Activated naive CD8-positive, alpha-beta T cell treated with anti-CD3 and anti-CD28 coated beads, Interleukin-2, amount 50 U/mL, for 16 hours (primary cell): ENCODE results near the gene PIK3R2.

Source experiments
- DNase-seq: peaks from one replicate; pipeline ENCODE4 v3.0.0-alpha.2; 2020; ENCODE audit warnings: low read depth, low spot score

Gene PIK3R2

GRCh38 chr19:18173054-18173571, 20.1 kb downstream of the PIK3R2 start:
- DNase-seq: no peak

GRCh38 chr19:18173572-18174288, 20.8 kb downstream of the PIK3R2 start, which contains the start of gene IFI30:
Gene IFI30 (plus strand): TSS chr19:18173813. CDS start chr19:18173842, 29 bp downstream.
- DNase-seq: no peak

- DNase-seq: no peak
These were observed 22.0 kb downstream of the PIK3R2 start for GRCh38 chr19:18174983-18175382.

- DNase-seq: no peak
These were observed 23.7 kb downstream of the PIK3R2 start for GRCh38 chr19:18176367-18177310.

GRCh38 chr19:18179957-18180356, 27.0 kb downstream of the PIK3R2 start:
- DNase-seq: no peak

- DNase-seq: no peak
These were observed 30.6 kb downstream of the PIK3R2 start for GRCh38 chr19:18183529-18183928.

DNA sequence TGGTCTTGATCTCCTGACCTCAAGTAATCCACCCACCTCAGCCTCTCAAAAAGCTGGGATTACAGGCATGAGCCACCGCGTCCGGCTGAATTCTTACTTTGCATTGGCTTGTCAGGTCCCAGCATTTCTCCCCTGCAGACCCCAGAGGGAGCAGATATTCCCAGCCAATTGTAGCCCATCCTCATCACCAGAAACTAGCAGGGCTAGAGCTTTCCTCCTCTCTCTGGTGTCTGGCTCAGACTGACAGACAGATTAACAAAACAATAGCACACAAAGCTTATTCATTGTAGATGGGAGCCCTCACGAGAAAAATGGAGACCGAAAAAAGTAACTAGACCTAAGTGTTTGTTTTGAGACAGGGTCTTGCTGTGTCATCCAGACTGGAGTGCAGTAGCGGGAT, 32.6 kb downstream of the PIK3R2 start:
- DNase-seq: no peak

DNA sequence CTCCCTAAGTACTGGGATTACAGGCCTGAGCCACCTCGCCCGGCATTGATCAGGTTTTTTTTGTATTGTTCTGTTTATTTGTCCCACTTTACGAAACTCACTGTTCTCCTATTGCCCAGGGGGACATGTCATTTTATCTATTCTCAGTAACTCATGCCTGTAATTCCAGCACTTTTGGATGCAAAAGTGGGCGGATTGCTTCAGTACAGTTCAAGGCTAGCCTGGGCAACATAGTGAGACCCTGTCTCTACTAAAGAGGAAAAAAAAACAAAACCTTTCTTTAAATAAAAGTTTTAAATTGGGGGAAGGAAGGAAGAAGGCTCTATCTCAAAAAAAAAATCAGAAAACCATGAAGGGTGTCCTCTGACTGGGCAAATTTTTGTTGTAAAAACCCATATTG, 37.3 kb downstream of the PIK3R2 start:
- no peak for DNase-seq

DNA sequence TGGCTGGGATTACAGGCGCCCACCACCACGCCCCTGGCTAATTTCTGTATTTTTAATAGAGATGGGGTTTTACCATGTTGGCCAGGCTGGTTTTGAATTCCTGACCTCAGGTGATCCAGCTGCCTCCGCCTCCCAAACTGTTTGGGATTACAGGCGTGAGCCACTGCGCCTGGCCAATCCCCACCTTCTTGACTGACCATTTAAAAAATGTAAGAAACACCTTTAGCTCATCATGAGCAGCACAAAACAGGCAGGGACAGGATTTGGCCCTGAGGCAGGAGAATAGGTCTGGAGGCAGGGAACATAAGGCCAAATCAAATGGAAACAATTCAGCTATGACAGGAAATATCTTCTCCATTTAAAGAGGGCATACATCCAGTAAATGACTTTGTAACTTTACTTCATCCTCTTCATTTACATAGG, 38.7 kb downstream of the PIK3R2 start:
- no peak for DNase-seq

GRCh38 chr19:18192673-18193387, 39.9 kb downstream of the PIK3R2 start, which contains the start of gene MPV17L2:
Gene MPV17L2 (plus strand): TSS chr19:18193218. CDS start chr19:18193282, 64 bp downstream.
- DNase-seq: peak; percentile 95

DNA sequence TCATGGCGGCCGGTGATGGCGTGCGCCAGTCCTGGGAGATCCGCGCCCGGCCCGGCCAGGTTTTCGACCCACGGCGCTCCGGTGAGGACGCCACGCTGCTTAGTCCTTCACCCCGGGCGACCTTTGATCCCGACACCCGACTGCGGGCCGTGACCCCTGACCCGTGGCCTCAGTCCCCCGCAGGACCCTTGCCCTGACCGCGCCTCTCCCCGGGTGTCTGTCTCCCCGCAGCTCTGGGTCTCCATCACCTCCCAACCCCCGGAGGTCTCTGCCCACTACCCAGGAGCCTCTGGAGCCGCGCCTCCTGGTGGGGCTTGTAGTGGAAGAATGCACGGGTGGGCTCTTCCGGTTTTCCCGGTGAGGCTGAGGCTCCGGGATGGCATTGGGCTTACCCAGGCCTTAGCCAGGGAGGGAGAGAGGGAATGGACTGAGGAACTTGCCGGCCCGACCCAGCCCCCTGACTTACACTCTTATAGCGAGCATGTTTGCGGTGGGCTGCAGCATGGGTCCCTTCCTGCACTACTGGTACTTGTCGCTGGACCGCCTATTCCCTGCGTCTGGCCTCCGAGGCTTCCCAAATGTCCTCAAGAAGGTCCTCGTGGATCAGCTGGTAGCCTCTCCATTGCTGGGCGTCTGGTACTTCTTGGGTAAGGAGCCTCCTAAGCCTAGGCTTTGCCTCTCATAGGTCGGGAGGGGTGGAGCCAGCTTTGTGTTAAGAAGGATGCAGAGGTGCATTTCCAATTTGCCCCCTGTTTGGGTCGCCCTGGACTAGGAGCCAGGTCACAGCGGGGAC, 40.6 kb downstream of the PIK3R2 start:
- no peak for DNase-seq

DNA sequence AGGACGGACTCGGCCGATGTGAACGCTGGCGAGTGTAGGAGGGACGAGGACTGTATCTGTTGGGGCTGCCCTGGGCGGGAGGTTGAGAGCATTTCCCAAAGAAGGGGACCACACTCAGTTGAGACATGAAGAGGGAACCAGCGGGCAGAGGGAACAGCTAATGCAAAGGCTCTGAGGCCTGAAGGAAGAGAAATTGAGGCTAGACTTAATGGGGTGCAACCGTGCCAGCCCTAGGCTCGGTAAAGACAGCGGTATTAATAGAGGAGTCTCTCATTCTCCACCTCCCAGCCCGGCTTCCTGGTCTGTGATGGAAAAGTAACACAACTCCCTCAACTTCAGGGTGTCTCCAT, 41.2 kb downstream of the PIK3R2 start:
- DNase-seq: no peak

GRCh38 chr19:18194554-18195238, 41.7 kb downstream of the PIK3R2 start:
- no peak for DNase-seq

- DNase-seq: no peak
These were observed 43.5 kb downstream of the PIK3R2 start for GRCh38 chr19:18196511-18196845.

GRCh38 chr19:18197306-18197705, 44.3 kb downstream of the PIK3R2 start:
- DNase-seq: no peak

DNA sequence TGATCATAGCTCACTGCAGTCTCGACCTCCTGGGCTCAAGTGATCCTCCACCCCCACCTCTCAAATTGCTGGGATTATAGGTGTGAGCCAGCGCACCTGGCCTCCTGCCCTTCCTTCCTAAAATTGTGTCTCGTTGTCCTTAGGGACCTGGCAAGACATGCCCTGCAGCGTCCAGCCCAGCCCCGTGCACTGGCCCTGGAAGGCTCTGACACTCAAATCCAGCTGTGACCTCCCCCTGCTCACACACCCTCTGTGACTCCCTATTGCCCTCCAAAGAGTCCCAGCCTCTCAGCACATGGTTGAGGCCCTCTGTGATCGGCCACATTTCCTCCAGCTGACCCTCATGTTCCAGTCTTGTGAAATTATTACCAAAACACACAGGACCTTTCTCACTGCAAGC, 45.0 kb downstream of the PIK3R2 start:
- no peak for DNase-seq

DNA sequence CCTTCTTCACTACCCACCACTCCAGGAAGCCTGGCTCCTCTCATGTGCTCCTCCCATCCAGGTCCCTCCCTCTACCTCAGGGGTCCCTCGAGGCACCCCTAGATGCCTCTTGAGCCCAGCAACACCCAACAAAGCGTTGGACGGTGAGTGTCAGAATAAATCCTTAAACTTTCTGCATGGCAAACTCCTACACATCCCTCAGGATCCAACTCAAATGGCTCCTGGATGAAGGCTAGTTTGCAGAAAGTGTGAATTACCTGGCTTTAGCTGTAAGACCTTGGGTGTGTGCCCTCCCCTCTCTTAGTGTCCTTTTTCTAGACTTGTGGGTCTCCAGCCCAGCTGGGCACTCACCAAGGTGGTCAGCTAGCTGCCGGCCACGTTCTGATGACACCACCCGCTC, 45.4 kb downstream of the PIK3R2 start:
- no peak for DNase-seq

- DNase-seq: no peak
These were observed 49.4 kb downstream of the PIK3R2 start for GRCh38 chr19:18202397-18202777.

GRCh38 chr19:18202778-18203407, 49.9 kb downstream of the PIK3R2 start:
- no peak for DNase-seq

DNA sequence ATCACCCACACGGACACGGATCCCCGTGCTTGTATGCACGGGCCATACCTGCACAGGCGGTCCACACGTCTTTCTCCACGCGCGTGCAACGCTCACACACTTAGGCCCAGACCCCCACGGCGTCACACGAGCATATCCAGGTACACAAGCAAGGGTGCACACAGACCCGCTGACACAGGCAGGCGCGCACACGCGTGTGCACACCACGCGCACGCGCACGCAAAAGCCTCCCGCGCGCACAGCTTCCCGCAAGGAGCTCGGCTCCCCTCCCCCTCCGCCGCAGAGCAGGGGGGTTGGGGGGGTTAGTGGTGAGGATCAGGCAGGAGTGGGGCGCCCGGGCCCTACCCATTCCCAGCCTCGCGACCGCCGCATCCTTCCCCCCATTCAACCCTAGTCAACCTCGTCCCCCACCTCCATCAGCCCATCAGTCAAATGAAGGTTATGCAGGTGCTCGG, 50.5 kb downstream of the PIK3R2 start:
- no peak for DNase-seq
